ENCODE data around the gene ERCC2.

GRCh38 chr19:45376045-45376724 lies 5.8 kb upstream of the ERCC2 start:
- TF ChIP-seq SP1 (IDR thresholded peaks at IDR 0.05) (no peak), ELF4 (IDR thresholded peaks at IDR 0.05) (no peak), TARDBP (IDR thresholded peaks at IDR 0.05) (no peak), FOXA1 (IDR thresholded peaks at IDR 0.05) (no peak), BHLHE40 (IDR thresholded peaks at IDR 0.05; ENCODE audit: borderline replicate concordance) (no peak), FOXK2 (IDR thresholded peaks at IDR 0.05) (no peak), PKNOX1 (IDR thresholded peaks at IDR 0.05) (no peak), FOXM1 (IDR thresholded peaks at IDR 0.05; ENCODE audit: borderline replicate concordance) (no peak), L3MBTL2 (conservative IDR thresholded peaks at IDR 0.05) (no peak), ZNF384 (IDR thresholded peaks at IDR 0.05) (no peak)

Data from HEK293T (cell line).